Measurements from ENCODE around the gene NFKB1.
A peak's percentile ranks its signal among the peaks of the same experiment; 100 is the strongest.
"Not testable (repeated sequence)": the region's sequence is repeated elsewhere in the genome, so short reads cannot be mapped to it uniquely, and the experiment has no call there.

The NFKB1 gene

GRCh38 chr4:102570211-102570610 lies 69.1 kb downstream of the NFKB1 start:
- not testable (repeated sequence) for DNase-seq

- DNase-seq, result no peak
These were observed 71.3 kb downstream of the NFKB1 start for GRCh38 chr4:102572452-102572851.

DNA sequence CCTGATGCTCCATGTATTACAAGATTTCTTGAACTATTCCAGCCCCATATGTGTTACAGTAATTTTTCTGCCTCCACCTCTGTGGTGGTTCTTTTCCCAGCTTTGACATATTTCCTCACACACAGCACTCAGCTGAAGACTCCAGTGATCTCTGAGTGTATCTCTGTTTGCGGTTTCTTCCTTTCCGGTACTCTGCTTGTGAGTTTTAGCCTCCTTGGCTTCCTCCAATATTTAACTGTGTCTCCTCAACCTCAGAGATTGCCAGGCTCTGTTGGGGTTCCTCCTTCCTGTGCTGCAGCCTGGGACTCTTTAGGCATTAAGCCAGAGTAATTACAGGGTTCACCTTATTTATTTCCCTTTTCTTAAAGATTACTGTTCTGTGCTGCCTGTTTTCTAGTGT lies 73.2 kb downstream of the NFKB1 start:
- no peak for DNase-seq

DNA sequence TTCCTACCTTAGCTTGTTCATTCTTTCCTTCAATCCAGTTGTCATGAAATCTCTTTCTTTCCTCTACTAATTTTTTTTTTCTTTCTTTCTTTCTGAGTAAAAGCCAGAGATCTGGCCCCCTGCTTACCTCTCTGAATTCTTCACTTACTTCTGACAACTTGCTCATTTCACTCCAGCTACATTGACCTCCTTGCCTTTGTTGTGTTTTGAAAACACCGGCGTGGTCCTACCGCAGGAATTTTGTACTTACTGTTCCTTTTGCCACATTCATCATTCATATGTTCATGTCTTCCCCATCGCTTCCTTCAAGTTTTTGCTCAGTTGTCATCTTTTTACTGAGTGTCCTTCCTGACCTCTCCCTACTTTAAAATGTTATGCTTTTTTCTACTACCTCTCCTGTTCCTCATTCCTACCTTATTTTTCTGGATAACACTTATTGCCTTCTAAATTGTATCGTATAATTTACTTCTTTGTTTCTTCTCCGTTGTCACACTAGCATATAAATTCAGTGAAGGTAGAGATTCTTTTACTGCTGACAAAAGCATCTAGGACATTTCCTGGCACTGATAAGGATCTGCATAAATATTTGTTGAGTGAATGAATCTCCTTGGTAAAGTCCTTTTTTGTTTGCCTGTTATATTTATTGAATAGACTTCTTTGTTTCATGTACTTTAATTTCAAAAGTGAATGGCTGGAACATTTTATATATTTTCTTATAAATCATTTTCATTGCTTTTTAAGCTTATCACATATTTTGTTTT lies 74.4 kb downstream of the NFKB1 start:
- peak in 1 of 2 donors; percentile 34 for DNase-seq

GRCh38 chr4:102578270-102578669 lies 77.1 kb downstream of the NFKB1 start:
- DNase-seq, result no peak

DNA sequence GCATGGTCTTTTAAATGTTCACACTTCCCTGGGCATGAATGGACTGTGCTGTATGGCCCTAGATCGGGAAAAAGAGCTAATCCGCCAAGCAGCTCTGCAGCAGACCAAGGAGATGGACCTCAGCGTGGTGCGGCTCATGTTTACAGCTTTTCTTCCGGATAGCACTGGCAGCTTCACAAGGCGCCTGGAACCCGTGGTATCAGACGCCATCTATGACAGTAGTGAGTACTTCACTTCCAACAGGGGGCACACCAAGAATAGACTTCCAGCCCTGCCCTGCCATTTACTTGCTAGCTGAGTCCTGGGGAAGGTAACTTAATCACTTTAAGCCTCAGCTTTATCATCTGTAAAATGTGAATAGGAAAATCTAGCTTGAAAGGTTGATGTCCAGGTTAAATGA lies 77.7 kb downstream of the NFKB1 start:
- peak in 1 of 2 donors; percentile 39 for DNase-seq

DNA sequence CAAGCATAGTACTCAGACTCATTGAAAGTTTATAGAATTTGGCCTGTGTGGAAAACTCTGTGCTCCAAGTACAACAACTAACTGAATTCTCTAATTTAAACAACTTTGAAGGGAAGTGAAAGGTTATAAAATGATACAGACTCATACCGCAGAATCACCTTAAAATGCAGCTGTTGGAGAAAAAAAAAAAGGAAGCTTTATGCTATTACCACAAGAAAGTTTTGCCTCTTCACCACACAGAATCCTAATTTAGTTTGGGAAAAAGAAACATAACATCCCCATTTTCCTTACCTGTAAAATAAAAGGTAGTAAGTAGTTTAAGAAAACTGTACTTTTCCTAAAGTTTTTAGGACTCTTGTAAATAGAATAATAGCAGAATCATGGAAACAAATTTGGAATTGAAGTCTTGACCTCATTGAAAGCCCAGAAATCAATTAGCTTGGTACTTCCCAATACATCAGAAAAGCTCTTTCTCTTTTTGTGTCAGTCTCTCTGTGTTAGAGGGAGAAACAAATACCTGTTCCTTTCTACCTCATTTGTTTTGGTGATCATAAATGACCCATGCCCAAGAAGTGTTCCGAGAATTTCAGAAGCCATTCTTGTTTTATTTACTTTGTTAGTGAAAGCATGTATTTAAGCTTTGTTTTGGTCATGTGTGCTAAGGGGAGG lies 78.8 kb downstream of the NFKB1 start:
- DNase-seq, result no peak

GRCh38 chr4:102580463-102580842 lies 79.3 kb downstream of the NFKB1 start:
- no peak for DNase-seq

GRCh38 chr4:102584091-102584490 lies 82.9 kb downstream of the NFKB1 start:
- no peak for DNase-seq

DNA sequence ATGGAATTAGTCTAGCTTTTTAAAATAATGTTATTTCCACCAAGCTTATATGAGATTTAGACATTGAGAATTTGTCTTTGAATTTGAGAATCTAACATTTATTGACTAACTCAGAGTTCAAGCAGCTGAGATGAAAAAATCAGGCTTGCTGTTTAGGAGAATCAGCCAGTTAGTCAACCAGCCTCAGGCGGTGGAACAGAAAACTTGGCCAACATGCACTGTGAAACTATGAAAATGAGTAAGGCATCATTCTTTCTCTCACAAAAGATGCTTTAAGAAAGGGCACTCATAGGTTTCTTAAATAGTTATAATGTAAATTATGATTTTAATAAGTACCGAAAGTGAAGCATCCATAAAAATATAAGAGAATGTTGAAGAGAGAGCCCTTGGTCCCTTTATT lies 84.2 kb downstream of the NFKB1 start:
- DNase-seq, result no peak

GRCh38 chr4:102586002-102586643 lies 85.0 kb downstream of the NFKB1 start:
- DNase-seq, result peak in 1 of 2 donors; percentile 19

DNA sequence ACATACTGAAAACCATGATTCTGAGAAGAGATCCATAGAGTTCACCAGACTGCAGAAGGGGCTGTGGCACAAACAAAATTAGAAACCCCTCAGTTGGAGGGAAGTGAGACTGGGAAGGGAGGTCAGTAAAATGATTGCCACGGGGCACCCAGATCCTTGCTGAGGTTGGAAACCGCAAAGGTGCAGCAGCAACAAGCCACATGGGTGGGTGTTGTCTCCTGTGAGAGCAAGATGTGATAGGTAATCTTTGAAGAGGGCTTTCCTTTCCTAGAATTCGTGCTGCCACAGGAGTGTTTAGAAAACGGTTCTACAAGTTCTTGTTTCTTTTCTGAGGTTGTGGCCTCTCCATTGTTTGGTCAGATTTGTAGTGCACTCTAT lies 85.5 kb downstream of the NFKB1 start:
- peak; percentile 54 to 78 for DNase-seq

GRCh38 chr4:102589743-102590142 lies 88.6 kb downstream of the NFKB1 start:
- no peak for DNase-seq

DNA sequence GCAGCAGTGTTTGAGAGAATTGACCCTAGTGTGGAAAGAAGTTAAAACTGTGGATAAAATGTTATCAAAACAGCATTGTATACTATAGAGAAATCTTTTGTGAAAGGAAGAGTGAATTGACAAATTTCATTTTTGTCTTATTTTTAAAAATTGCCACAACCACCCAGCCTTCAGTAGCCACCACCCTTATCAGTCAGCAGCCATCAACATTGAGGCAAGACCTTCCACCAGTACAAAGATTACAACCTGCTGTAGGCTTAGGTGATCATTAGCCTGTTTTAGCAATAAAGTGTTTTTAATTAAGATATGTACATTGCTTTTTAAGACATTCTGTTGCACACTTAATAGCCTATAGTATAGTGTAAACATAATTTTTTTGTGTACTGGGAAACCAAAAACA lies 91.1 kb downstream of the NFKB1 start:
- no peak for DNase-seq

- no peak for DNase-seq
These were observed 92.0 kb downstream of the NFKB1 start for GRCh38 chr4:102593147-102593546.

GRCh38 chr4:102594000-102594399 lies 92.8 kb downstream of the NFKB1 start:
- no peak for DNase-seq

DNA sequence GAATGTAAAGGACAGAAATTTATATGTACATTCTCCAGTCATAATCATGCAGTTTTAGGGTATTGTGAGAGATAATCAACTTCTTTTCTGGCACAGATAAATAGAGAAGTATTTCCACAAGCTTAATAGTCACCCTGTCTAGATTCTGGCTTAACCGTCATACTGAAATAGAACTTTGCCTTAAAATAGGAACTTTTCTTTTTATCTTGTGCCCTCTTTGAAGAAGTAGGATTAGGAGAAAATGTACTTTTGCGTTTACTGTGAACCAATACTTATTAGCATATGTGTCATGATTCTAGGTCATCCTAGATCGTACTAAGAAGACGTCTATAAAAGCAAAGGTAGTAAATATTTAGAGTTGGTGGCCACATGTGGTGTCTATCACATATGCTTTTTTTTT lies 95.4 kb downstream of the NFKB1 start:
- no peak for DNase-seq

DNA sequence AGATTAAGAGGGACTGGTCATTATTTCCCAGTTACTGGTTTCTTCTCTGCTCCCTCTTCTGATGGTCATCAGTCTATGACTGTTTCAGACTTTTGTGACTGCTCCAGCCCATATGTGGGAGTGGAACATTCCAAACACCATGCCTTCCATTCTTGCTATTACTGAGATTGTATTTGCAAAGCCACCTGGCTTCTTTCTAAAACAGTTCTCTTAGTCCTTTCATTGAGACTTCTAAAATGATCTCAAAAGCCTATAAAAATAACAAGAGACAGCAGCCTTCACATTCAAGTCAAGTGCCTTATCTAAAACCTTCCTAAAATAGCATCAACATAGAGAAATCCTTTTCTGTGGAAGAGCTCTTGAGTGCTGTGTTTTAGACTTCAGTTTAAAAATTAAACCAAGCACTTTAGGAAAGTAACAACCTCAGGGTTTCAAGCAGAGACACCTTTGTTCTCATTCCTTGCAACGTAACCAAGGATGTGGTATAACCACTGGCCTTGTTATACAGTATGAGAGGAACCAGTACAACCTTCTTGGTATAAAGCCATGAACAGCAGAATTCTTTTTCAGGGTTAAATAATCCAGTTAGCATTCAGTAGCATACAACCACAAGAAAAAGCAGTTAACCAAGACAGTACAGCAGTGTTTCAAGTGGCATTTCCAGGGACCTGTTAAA lies 97.1 kb downstream of the NFKB1 start:
- peak in 1 of 2 donors; percentile 70 for DNase-seq

GRCh38 chr4:102598762-102599374 lies 97.7 kb downstream of the NFKB1 start:
- DNase-seq, result peak in 1 of 2 donors; percentile 37

DNA sequence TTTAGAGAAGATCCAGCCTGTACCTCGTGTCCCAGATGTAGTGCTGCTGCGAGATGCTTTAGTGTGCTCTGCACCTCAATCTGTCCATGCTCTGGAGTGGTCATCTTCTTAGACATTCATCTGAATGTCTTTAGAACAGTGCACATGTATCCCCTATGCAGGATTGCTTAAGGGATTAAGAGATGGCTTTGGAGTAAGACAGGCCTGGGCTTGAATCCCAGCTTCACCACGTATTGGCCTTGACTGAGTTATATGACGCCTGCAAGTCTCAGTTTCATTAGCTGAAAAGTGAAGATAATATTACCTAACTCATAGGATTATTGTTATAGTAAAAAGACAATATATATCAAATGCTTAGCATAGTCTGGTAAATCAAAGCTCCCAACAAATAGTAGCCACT lies 98.3 kb downstream of the NFKB1 start:
- no peak for DNase-seq

DNA sequence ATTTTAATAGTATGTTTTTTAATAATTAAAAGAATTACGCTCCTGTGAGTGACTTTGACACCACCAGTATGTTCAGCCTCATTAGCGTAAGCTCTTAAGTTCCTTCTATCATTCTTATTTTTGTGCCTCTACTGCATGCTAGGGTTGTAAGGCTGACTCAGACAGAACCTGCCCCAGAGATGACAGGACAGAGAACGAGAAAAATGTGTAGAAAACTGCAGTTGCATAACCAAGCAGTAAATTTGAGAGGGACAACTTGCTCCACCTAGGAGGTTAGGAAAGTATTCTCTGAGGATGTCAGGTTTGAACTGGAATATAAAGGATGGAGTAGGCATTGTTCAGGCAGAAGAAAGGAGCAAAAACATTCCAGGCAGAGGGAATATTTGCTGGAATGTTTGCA lies 98.7 kb downstream of the NFKB1 start:
- no peak for DNase-seq

DNA sequence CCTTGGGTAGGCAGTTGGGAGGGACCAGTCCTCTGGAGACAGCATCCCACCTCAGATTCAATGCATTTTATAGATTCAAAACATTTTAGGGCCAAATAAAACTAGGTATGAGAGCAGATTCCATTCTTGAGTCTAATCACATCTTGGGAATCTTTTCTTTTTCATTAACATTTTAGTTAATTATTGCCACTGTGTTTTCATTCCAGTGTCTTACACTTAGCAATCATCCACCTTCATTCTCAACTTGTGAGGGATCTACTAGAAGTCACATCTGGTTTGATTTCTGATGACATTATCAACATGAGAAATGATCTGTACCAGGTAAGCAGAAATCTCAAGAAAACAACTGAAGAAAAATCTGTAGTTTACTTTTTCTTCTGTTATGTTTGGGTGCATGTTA lies 99.5 kb downstream of the NFKB1 start:
- DNase-seq, result no peak

DNA sequence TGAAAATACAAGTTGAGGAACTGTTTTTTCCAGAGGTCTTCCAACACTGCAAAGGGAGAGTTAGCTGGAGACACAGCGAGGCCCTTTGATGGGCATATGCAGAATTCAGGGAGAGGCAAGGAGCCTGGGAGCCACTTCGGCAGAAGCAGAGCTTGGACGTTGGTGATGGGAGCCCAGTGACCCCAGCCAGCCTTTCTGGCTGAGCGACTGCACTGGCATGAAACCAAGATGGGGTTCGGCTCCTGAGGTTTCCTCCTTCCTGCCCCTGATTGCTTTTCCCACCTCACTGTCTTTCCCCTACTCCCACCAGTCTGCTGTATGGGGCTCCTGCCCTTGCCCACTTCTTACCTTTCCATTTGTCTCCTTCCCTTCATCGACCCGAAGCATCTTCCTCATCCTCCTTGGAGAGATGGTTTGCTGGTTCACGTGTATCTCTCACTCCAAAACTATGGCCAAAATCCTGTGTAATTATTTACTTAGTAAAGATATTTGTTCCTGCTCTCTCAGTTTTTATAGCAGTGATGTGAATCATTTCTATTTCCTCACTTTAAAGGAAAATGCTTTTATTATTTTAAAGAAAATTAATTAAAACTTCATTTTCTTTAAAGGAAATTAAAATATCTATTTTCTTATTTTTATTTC lies 100.5 kb downstream of the NFKB1 start:
- no peak for DNase-seq

Data from CD4-positive, alpha-beta T cell treated with Interferon alpha-2 for 1 hour (primary cell).